ENCODE data around the gene CPTP. TPM values are rescaled to one million over a fixed set of nuclear protein-coding genes. Genes with fewer than 3 reads are reported as not detected.

The CPTP gene
- total RNA-seq, 4 donors from 2014 or later, result 8.5 to 18.6 (median 11.5) TPM

- TF ChIP-seq, protein P1, sequence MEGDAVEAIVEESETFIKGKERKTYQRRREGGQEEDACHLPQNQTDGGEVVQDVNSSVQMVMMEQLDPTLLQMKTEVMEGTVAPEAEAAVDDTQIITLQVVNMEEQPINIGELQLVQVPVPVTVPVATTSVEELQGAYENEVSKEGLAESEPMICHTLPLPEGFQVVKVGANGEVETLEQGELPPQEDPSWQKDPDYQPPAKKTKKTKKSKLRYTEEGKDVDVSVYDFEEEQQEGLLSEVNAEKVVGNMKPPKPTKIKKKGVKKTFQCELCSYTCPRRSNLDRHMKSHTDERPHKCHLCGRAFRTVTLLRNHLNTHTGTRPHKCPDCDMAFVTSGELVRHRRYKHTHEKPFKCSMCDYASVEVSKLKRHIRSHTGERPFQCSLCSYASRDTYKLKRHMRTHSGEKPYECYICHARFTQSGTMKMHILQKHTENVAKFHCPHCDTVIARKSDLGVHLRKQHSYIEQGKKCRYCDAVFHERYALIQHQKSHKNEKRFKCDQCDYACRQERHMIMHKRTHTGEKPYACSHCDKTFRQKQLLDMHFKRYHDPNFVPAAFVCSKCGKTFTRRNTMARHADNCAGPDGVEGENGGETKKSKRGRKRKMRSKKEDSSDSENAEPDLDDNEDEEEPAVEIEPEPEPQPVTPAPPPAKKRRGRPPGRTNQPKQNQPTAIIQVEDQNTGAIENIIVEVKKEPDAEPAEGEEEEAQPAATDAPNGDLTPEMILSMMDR (IDR thresholded peaks at IDR 0.05), result no peak
- ATAC-seq (ENCODE audit: low FRiP score) (no peak), DNase-seq (ENCODE audit: low spot score) (no peak)
Measured at GRCh38 chr1:1353389-1354151, 29.0 kb downstream of the CPTP start.

GRCh38 chr1:1354271-1355247 is 30.0 kb downstream of the CPTP start:
- TF ChIP-seq, protein P1 (IDR thresholded peaks at IDR 0.05), result no peak
- DNase-seq (ENCODE audit: low spot score), result no peak
- no peak for ATAC-seq (ENCODE audit: low FRiP score)

GRCh38 chr1:1355416-1355815 is 30.8 kb downstream of the CPTP start:
- no peak for DNase-seq (ENCODE audit: low spot score)
- TF ChIP-seq, protein P1 (IDR thresholded peaks at IDR 0.05), result no peak
- ATAC-seq (ENCODE audit: low FRiP score), result no peak

DNA sequence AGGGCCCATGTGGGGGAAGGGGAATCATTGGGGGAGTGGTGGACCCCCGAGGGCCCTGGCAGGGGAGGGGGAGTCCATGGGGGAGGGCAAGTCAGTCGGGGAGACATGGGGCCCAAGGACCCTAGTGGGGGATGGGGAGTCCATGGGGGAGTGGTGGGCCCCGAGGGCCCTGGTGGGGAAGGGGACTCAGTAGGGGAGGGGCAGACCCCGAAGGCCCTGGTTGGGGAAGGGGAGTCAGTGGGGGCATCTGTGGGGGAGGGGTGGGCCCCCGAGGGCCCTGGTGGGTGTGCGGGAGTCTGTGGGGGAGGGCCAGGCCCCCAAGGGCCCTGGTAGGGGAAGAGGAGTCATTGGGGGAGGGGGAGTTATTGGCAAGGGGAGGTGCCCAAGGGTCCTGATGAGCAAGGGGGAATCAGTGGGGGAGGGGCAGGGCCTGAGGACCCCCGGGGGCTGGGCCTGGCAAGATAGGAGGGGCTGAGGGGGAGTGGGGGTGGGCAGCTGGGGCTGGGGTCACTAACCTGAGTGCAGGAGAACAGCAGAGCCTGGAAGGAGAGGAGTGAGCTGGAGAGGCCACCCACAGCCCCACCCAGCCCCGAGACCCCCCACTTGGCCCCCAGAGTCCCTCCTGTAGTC is 31.7 kb downstream of the CPTP start:
- no peak for DNase-seq (ENCODE audit: low spot score)
- no peak for ATAC-seq (ENCODE audit: low FRiP score)
- TF ChIP-seq, protein P1 (IDR thresholded peaks at IDR 0.05), result no peak

DNA sequence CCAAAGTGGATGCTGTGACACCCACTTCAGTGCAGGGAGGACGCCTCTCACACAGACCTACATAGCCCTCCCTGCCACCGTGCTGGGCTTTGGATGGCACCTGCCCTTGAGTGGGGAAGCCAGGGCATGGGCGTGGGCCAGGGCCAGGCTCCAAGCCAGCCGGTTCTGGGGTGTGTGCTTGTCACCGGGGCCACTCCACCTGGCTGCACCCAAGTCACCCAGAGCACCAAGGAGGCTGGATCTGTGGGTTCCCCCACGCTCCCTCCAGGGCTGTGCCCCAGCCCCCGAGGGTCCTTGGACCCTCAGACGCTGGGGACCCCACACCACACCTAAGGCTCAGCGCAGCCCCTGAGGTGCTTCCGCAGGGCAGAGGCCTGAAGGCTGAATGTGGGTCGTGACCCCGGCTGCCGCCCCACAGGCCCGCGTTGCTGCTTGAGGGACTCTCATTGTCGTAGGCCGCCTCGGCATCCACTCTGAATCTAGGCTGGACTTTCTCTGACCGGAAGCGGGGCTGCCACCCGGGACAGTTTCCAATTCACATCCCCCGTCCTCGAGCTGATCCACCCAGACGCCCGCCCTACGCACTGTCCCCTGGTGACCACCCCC is 32.3 kb downstream of the CPTP start:
- no peak for ATAC-seq (ENCODE audit: low FRiP score)
- DNase-seq (ENCODE audit: low spot score), result no peak
- TF ChIP-seq, protein P1 (IDR thresholded peaks at IDR 0.05), result no peak

DNA sequence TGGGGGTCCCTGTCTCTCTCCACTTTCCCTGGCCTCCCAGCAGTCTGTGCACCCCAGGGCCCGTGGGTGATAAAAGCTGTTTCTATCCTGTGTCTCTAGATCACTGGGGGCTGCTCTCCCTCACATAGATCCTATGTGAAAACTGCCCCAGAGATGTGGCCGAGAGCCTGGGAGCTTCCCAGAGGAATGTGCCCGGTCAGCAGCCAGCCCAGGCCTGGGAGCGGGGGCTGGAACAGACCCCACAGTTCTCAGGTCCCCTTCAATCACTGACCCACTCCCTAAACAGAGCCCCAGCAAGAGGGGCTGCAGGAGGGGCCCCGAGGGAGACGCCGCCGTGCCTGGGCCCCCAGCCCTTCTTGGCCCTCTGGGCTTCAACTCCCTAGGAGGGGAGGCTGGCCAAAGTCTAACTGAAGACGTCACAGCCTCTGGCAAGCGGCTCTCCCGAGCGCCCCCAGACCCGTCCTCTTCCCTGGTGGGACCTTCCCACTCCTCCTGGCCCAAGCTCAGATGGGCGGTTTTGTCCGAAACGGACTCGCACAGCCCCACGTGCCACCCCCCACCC is 33.4 kb downstream of the CPTP start:
- ATAC-seq (ENCODE audit: low FRiP score), result peak; percentile 3
- DNase-seq (ENCODE audit: low spot score), result no peak
- TF ChIP-seq, protein P1 (IDR thresholded peaks at IDR 0.05), result no peak

Data from omental fat pad (tissue), 4 donors.